HG03571 (cell line): ENCODE results near the gene KIF17.

ENCODE experiments used
- ATAC-seq: cut with Tn5 transposase; IDR thresholded peaks from one replicate; pipeline ENCODE4 v1.9.1; 2021; ENCODE audit not compliant: unreplicated experiment

The KIF17 gene

GRCh38 chr1:20711285-20712214, 6.3 kb downstream of the KIF17 start:
- ATAC-seq: no peak

GRCh38 chr1:20710469-20711284, 7.1 kb downstream of the KIF17 start:
- ATAC-seq: no peak

- ATAC-seq: no peak
Observed at GRCh38 chr1:20709868-20710267, 7.9 kb downstream of the KIF17 start.

- ATAC-seq: no peak
Observed at GRCh38 chr1:20708891-20709290, 8.9 kb downstream of the KIF17 start.

GRCh38 chr1:20708057-20708456, 9.8 kb downstream of the KIF17 start:
- ATAC-seq: no peak

GRCh38 chr1:20706841-20707240, 11.0 kb downstream of the KIF17 start:
- no peak for ATAC-seq

GRCh38 chr1:20705203-20705755, 12.5 kb downstream of the KIF17 start:
- no peak for ATAC-seq

GRCh38 chr1:20704390-20705202, 13.2 kb downstream of the KIF17 start:
- no peak for ATAC-seq

- no peak for ATAC-seq
Observed at GRCh38 chr1:20703124-20703756, 14.6 kb downstream of the KIF17 start.

GRCh38 chr1:20702416-20702815, 15.4 kb downstream of the KIF17 start:
- no peak for ATAC-seq

- no peak for ATAC-seq
Observed at GRCh38 chr1:20701847-20702246, 16.0 kb downstream of the KIF17 start.

- ATAC-seq: no peak
Observed at GRCh38 chr1:20701446-20701845, 16.4 kb downstream of the KIF17 start.

GRCh38 chr1:20700636-20701215, 17.1 kb downstream of the KIF17 start:
- ATAC-seq: no peak

GRCh38 chr1:20699558-20699957, 18.2 kb downstream of the KIF17 start:
- ATAC-seq: no peak

GRCh38 chr1:20698195-20698910, 19.5 kb downstream of the KIF17 start:
- ATAC-seq: no peak

GRCh38 chr1:20697563-20697962, 20.2 kb downstream of the KIF17 start:
- no peak for ATAC-seq

GRCh38 chr1:20696397-20697333, 21.1 kb downstream of the KIF17 start:
- ATAC-seq: no peak

GRCh38 chr1:20695515-20695914, 22.3 kb downstream of the KIF17 start:
- ATAC-seq: no peak
